Measurements from ENCODE around the gene OR5D16. TPM values are rescaled to one million over a fixed set of nuclear protein-coding genes. Genes with fewer than 3 reads are reported as not detected.

The OR5D16 gene
- total and polyA plus RNA-seq, 2 of the 4 experiments (the other 2 are of a cell fraction), result not detected

DNA sequence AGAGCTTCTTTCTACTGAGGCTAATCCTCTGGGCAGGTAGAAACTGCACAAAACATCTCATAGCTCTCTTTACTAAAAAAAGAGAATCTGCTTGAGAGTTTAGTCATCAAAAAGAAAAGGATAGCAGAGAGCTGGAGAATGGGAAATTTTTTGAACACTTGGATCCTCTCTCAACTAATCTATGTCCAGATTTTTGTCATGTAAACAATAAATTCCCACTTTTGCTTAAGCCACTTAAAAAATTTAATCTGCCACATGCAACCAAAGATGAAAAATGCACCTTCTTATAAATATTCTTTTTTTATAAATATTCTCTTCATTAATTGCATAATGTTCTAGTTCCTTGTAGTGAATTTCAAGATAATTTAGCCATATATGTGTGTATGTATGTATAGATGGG lies 10.5 kb downstream of the OR5D16 start:
- dilution Hi-C loops (cut with HindIII; ENCODE audit: low sequenced_read_pairs, unreplicated experiment) (no loop called here), in situ Hi-C loops (cut with MboI; ENCODE audit: low sequenced_read_pairs) (no loop called here), intact Hi-C loops (cut with micrococcal nuclease) (no loop called here)

More for the DNA sequence above, 10.5 kb downstream of the OR5D16 start:
- Histone ChIP-seq H2AFZ (replicated peaks; ENCODE audit: low read length, poor library complexity) (no peak overlapping the region), H3K4me2 (ENCODE audit: low read depth, low read length) (no peak overlapping the region), H3K79me1 (ENCODE audit: low read depth in 1 of 2, low read length in 2 of 2) (no peaks in the 10 kb centered on the region), H3K9me3 (ENCODE audit: control insufficient read depth, insufficient read depth, low read length) (0 out of 2 replicates have a peak, but pooled peaks cover 1% of the 10 kb centered on the region), H3K9me1 (ENCODE audit: insufficient read depth, low read length) (no peaks in the 10 kb centered on the region), H4K20me1 (ENCODE audit: insufficient read depth, low read length) (no peaks in the 10 kb centered on the region), H2BK20ac (ENCODE audit: low read depth, low read length) (no peak overlapping the region), H3K18ac (ENCODE audit: low read depth, low read length) (no peak overlapping the region), H3K4me1 (ENCODE audit: control insufficient read depth, insufficient read depth, low read length) (no peaks in the 10 kb centered on the region), H3K27me3 (ENCODE audit: control insufficient read depth, insufficient read depth, low read length) (no peaks in the 10 kb centered on the region), H4K5ac (ENCODE audit: low read depth, low read length) (no peak overlapping the region), H3K9ac (ENCODE audit: low read depth, low read length) (no peak overlapping the region), H2BK15ac (ENCODE audit: low read depth, low read length) (no peak overlapping the region), H4K8ac (ENCODE audit: low read depth in 2 of 2, low read length in 2 of 2) (no peak overlapping the region), H3K27ac (ENCODE audit: insufficient read depth, low read length) (no peak overlapping the region), H3K4ac (ENCODE audit: low read depth, low read length) (no peak overlapping the region), H4K91ac (ENCODE audit: insufficient read depth, low read depth, low read length) (no peak overlapping the region), H3K4me3 (ENCODE audit: insufficient read depth, low read depth, low read length) (no peak overlapping the region), H2BK120ac (ENCODE audit: low read depth, low read length) (no peak overlapping the region), H3K23ac (ENCODE audit: low read depth, low read length) (no peak overlapping the region), H3K14ac (replicated peaks; ENCODE audit: low read depth, low read length) (no peak overlapping the region), H3K36me3 (ENCODE audit: control insufficient read depth, insufficient read depth, low read length) (no peaks in the 10 kb centered on the region), H2AK5ac (ENCODE audit: low read depth, low read length) (no peak overlapping the region), H2BK5ac (ENCODE audit: low read depth, low read length, poor library complexity, severe bottlenecking) (no peak overlapping the region), H2AK9ac (replicated peaks; ENCODE audit: low read depth, low read length, poor library complexity) (no peak overlapping the region), H3K56ac (ENCODE audit: extremely low read depth, insufficient read depth, low read length) (no peak overlapping the region)
- ChIA-PET POLR2A (ENCODE audit: unreplicated experiment) (no interaction called here), CTCF (no interaction called here)
- BruUV-seq (replicated peaks), result no TSS peak
- peak; percentile 83 for TF ChIP-seq MAFK (IDR thresholded peaks at IDR 0.05; ENCODE audit: low read depth, low read length)
- TF ChIP-seq BHLHE40 (IDR thresholded peaks at IDR 0.05; ENCODE audit: low read depth, low read length), result no peak
- DNase-seq (no peak), ATAC-seq (ENCODE audit: low read depth) (no peak)

All from IMR-90 (cell line).